ENCODE measurements around the gene ITGAD.

Gene ITGAD

GRCh38 chr16:31361201-31362110 lies 31.7 kb upstream of the ITGAD start:
- H3K4me1 ChIP-seq (ENCODE audit: insufficient read depth, insufficient read length), result peaks cover 6% of the 10 kb centered on the region
- H3K27me3 ChIP-seq (ENCODE audit: insufficient read depth, insufficient read length), result no peaks in the 10 kb centered on the region
- no peak overlapping the region for H3K4me3 ChIP-seq (ENCODE audit: insufficient read length, low read depth)
- no peak overlapping the region for H3K9ac ChIP-seq (ENCODE audit: insufficient read length, low read depth)
- DNase-seq (ENCODE audit: low read depth, low spot score), result no peak
- no peak for TF ChIP-seq ZNF274 (IDR thresholded peaks at IDR 0.05; ENCODE audit: low read depth, low read length)
- no peak for TF ChIP-seq YY1 (IDR thresholded peaks at IDR 0.05; ENCODE audit: insufficient read depth, insufficient read length)
- TF ChIP-seq SUZ12 (IDR thresholded peaks at IDR 0.05; ENCODE audit: extremely low read depth, insufficient read depth, insufficient read length), result no peak
- no peaks in the 10 kb centered on the region for H3K36me3 ChIP-seq (ENCODE audit: insufficient read depth, insufficient read length, low read length)
- no peaks in the 10 kb centered on the region for H3K9me3 ChIP-seq (ENCODE audit: insufficient read depth, low read length)

GRCh38 chr16:31362476-31363405 lies 30.4 kb upstream of the ITGAD start:
- no peaks in the 10 kb centered on the region for H3K4me1 ChIP-seq (ENCODE audit: insufficient read depth, insufficient read length)

GRCh38 chr16:31363721-31364120 lies 29.4 kb upstream of the ITGAD start:
- Histone ChIP-seq H3K9ac (ENCODE audit: insufficient read length, low read depth) (no peak overlapping the region), H3K4me1 (ENCODE audit: insufficient read depth, insufficient read length) (no peaks in the 10 kb centered on the region), H3K9me3 (ENCODE audit: insufficient read depth, low read length) (no peaks in the 10 kb centered on the region), H3K27me3 (ENCODE audit: insufficient read depth, insufficient read length) (no peaks in the 10 kb centered on the region), H3K4me3 (ENCODE audit: insufficient read length, low read depth) (no peak overlapping the region), H3K36me3 (ENCODE audit: insufficient read depth, insufficient read length, low read length) (no peaks in the 10 kb centered on the region)
- TF ChIP-seq YY1 (IDR thresholded peaks at IDR 0.05; ENCODE audit: insufficient read depth, insufficient read length) (no peak), ZNF274 (IDR thresholded peaks at IDR 0.05; ENCODE audit: low read depth, low read length) (no peak), SUZ12 (IDR thresholded peaks at IDR 0.05; ENCODE audit: extremely low read depth, insufficient read depth, insufficient read length) (no peak)
- DNase-seq (ENCODE audit: low read depth, low spot score), result no peak

More at GRCh38 chr16:31362476-31363405, 30.4 kb upstream of the ITGAD start:
- no peak for DNase-seq (ENCODE audit: low read depth, low spot score)
- H3K27me3 ChIP-seq (ENCODE audit: insufficient read depth, insufficient read length), result no peaks in the 10 kb centered on the region
- H3K36me3 ChIP-seq (ENCODE audit: insufficient read depth, insufficient read length, low read length), result no peaks in the 10 kb centered on the region
- no peak overlapping the region for H3K4me3 ChIP-seq (ENCODE audit: insufficient read length, low read depth)
- no peak for TF ChIP-seq SUZ12 (IDR thresholded peaks at IDR 0.05; ENCODE audit: extremely low read depth, insufficient read depth, insufficient read length)
- no peak for TF ChIP-seq YY1 (IDR thresholded peaks at IDR 0.05; ENCODE audit: insufficient read depth, insufficient read length)
- TF ChIP-seq ZNF274 (IDR thresholded peaks at IDR 0.05; ENCODE audit: low read depth, low read length), result no peak
- H3K9ac ChIP-seq (ENCODE audit: insufficient read length, low read depth), result peak overlapping the region; percentile 34
- no peaks in the 10 kb centered on the region for H3K9me3 ChIP-seq (ENCODE audit: insufficient read depth, low read length)

DNA sequence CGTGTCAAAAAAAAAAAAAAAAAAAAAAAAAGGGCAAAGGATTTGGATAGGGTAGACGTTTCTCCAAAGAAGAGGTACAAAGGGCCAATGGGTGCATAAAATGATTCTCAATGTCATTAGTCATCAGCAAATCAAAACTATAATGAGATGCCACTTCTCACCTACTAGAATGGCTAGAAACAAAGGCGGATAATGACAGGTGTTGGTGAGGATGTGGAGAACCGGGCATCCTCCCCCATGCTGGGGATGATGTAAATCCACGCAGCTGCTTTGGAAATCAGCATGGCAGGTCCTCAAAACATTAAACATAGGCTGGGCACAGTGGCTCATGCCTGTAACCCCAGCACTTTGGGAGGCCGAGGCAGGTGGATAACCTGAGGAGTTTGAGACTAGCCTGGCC lies 28.7 kb upstream of the ITGAD start:
- H3K4me1 ChIP-seq (ENCODE audit: insufficient read depth, insufficient read length), result no peaks in the 10 kb centered on the region
- TF ChIP-seq YY1 (IDR thresholded peaks at IDR 0.05; ENCODE audit: insufficient read depth, insufficient read length) (no peak), SUZ12 (IDR thresholded peaks at IDR 0.05; ENCODE audit: extremely low read depth, insufficient read depth, insufficient read length) (no peak), ZNF274 (IDR thresholded peaks at IDR 0.05; ENCODE audit: low read depth, low read length) (no peak)
- H3K36me3 ChIP-seq (ENCODE audit: insufficient read depth, insufficient read length, low read length), result no peaks in the 10 kb centered on the region
- H3K9ac ChIP-seq (ENCODE audit: insufficient read length, low read depth), result no peak overlapping the region
- no peaks in the 10 kb centered on the region for H3K27me3 ChIP-seq (ENCODE audit: insufficient read depth, insufficient read length)
- H3K4me3 ChIP-seq (ENCODE audit: insufficient read length, low read depth), result no peak overlapping the region
- H3K9me3 ChIP-seq (ENCODE audit: insufficient read depth, low read length), result peaks cover 3% of the 10 kb centered on the region; the same call in 1 of the 2 replicates
- no peak for DNase-seq (ENCODE audit: low read depth, low spot score)

- H3K9me3 ChIP-seq (ENCODE audit: insufficient read depth, low read length), result peaks cover 4% of the 10 kb centered on the region; the same call in 1 of the 2 replicates
- no peaks in the 10 kb centered on the region for H3K4me1 ChIP-seq (ENCODE audit: insufficient read depth, insufficient read length)
- H3K4me3 ChIP-seq (ENCODE audit: insufficient read length, low read depth), result no peak overlapping the region
- no peak for TF ChIP-seq YY1 (IDR thresholded peaks at IDR 0.05; ENCODE audit: insufficient read depth, insufficient read length)
- no peak for TF ChIP-seq ZNF274 (IDR thresholded peaks at IDR 0.05; ENCODE audit: low read depth, low read length)
- no peak for TF ChIP-seq SUZ12 (IDR thresholded peaks at IDR 0.05; ENCODE audit: extremely low read depth, insufficient read depth, insufficient read length)
- no peak for DNase-seq (ENCODE audit: low read depth, low spot score)
- H3K36me3 ChIP-seq (ENCODE audit: insufficient read depth, insufficient read length, low read length), result no peaks in the 10 kb centered on the region
- H3K27me3 ChIP-seq (ENCODE audit: insufficient read depth, insufficient read length), result no peaks in the 10 kb centered on the region
- no peak overlapping the region for H3K9ac ChIP-seq (ENCODE audit: insufficient read length, low read depth)
Measured at GRCh38 chr16:31365131-31365865, 27.8 kb upstream of the ITGAD start.

DNA sequence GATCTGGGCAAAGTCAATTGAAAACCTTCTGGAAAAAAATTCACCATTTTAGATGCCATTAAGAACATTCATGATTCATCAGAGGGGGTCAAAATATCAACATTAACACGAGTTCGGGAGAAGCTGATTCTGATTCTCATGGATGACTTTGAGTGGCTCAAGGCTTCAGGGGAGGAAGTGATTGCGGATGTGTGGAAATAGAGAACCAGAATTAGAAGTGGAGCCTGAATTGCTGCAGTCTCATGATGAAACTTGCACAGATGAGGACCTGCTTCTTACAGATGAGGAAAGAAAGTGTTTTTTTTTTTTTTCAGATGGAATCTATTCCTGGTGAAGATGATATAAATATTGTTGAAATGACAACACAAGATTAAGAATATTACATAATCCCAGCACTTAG lies 25.3 kb upstream of the ITGAD start:
- no peak for DNase-seq (ENCODE audit: low read depth, low spot score)

More for the DNA sequence above, 25.3 kb upstream of the ITGAD start:
- Histone ChIP-seq H3K9ac (ENCODE audit: insufficient read length, low read depth) (no peak overlapping the region), H3K4me1 (ENCODE audit: insufficient read depth, insufficient read length) (peaks cover 3% of the 10 kb centered on the region), H3K9me3 (ENCODE audit: insufficient read depth, low read length) (peaks cover 4% of the 10 kb centered on the region; the same call in 1 of the 2 replicates), H3K36me3 (ENCODE audit: insufficient read depth, insufficient read length, low read length) (no peaks in the 10 kb centered on the region), H3K4me3 (ENCODE audit: insufficient read length, low read depth) (no peak overlapping the region), H3K27me3 (ENCODE audit: insufficient read depth, insufficient read length) (no peaks in the 10 kb centered on the region)
- no peak for TF ChIP-seq YY1 (IDR thresholded peaks at IDR 0.05; ENCODE audit: insufficient read depth, insufficient read length)
- TF ChIP-seq SUZ12 (IDR thresholded peaks at IDR 0.05; ENCODE audit: extremely low read depth, insufficient read depth, insufficient read length), result no peak
- TF ChIP-seq ZNF274 (IDR thresholded peaks at IDR 0.05; ENCODE audit: low read depth, low read length), result no peak

Data from NT2/D1 (cell line).